Measurements from ENCODE around the gene RALGPS2.

DNA sequence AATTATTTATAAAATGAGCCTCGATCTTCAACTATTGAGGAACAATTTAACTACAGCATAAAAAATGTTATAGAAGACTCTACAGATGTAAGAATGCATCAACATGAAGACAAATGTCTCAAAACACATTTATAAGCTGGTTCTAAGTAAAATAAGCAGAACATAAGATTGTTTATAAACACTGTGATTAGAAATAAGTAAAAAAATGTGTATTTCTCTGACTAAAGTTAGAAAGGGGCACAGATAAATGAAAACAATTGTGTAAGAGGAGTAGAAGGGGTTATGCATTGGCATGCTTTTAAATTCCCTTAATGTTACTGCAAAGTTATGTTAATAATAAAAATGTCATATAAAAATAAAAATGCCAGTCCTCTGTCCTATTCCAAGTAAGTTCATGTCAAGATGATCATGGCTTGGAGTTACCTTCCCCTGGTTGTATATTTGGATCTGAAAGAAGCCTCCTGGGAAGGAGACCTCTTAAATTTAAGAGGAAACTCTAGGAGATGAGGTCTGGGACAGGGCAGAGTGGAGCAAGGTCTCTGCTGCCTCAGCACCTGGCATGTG is 230.4 kb downstream of the RALGPS2 start:
- TF ChIP-seq, protein P1, sequence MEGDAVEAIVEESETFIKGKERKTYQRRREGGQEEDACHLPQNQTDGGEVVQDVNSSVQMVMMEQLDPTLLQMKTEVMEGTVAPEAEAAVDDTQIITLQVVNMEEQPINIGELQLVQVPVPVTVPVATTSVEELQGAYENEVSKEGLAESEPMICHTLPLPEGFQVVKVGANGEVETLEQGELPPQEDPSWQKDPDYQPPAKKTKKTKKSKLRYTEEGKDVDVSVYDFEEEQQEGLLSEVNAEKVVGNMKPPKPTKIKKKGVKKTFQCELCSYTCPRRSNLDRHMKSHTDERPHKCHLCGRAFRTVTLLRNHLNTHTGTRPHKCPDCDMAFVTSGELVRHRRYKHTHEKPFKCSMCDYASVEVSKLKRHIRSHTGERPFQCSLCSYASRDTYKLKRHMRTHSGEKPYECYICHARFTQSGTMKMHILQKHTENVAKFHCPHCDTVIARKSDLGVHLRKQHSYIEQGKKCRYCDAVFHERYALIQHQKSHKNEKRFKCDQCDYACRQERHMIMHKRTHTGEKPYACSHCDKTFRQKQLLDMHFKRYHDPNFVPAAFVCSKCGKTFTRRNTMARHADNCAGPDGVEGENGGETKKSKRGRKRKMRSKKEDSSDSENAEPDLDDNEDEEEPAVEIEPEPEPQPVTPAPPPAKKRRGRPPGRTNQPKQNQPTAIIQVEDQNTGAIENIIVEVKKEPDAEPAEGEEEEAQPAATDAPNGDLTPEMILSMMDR (tag by site-specific recombination; IDR thresholded peaks at IDR 0.05) = no peak
- TF ChIP-seq KLF9 (tag by site-specific recombination; IDR thresholded peaks at IDR 0.05; ENCODE audit: low read depth) = no peak
- TF ChIP-seq, protein P2, sequence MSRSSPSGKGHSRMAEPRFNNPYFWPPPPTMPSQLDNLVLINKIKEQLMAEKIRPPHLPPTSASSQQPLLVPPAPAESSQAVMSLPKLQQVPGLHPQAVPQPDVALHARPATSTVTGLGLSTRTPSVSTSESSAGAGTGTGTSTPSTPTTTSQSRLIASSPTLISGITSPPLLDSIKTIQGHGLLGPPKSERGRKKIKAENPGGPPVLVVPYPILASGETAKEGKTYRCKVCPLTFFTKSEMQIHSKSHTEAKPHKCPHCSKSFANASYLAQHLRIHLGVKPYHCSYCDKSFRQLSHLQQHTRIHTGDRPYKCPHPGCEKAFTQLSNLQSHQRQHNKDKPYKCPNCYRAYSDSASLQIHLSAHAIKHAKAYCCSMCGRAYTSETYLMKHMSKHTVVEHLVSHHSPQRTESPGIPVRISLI (tag by site-specific recombination; IDR thresholded peaks at IDR 0.05) = no peak
- TF ChIP-seq, protein P3, sequence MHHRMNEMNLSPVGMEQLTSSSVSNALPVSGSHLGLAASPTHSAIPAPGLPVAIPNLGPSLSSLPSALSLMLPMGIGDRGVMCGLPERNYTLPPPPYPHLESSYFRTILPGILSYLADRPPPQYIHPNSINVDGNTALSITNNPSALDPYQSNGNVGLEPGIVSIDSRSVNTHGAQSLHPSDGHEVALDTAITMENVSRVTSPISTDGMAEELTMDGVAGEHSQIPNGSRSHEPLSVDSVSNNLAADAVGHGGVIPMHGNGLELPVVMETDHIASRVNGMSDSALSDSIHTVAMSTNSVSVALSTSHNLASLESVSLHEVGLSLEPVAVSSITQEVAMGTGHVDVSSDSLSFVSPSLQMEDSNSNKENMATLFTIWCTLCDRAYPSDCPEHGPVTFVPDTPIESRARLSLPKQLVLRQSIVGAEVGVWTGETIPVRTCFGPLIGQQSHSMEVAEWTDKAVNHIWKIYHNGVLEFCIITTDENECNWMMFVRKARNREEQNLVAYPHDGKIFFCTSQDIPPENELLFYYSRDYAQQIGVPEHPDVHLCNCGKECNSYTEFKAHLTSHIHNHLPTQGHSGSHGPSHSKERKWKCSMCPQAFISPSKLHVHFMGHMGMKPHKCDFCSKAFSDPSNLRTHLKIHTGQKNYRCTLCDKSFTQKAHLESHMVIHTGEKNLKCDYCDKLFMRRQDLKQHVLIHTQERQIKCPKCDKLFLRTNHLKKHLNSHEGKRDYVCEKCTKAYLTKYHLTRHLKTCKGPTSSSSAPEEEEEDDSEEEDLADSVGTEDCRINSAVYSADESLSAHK (tag by site-specific recombination; IDR thresholded peaks at IDR 0.05) = no peak
- TF ChIP-seq, protein P4, sequence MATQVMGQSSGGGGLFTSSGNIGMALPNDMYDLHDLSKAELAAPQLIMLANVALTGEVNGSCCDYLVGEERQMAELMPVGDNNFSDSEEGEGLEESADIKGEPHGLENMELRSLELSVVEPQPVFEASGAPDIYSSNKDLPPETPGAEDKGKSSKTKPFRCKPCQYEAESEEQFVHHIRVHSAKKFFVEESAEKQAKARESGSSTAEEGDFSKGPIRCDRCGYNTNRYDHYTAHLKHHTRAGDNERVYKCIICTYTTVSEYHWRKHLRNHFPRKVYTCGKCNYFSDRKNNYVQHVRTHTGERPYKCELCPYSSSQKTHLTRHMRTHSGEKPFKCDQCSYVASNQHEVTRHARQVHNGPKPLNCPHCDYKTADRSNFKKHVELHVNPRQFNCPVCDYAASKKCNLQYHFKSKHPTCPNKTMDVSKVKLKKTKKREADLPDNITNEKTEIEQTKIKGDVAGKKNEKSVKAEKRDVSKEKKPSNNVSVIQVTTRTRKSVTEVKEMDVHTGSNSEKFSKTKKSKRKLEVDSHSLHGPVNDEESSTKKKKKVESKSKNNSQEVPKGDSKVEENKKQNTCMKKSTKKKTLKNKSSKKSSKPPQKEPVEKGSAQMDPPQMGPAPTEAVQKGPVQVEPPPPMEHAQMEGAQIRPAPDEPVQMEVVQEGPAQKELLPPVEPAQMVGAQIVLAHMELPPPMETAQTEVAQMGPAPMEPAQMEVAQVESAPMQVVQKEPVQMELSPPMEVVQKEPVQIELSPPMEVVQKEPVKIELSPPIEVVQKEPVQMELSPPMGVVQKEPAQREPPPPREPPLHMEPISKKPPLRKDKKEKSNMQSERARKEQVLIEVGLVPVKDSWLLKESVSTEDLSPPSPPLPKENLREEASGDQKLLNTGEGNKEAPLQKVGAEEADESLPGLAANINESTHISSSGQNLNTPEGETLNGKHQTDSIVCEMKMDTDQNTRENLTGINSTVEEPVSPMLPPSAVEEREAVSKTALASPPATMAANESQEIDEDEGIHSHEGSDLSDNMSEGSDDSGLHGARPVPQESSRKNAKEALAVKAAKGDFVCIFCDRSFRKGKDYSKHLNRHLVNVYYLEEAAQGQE (tag by site-specific recombination; IDR thresholded peaks at IDR 0.05) = no peak
- no peak for TF ChIP-seq MYNN (tag by site-specific recombination; IDR thresholded peaks at IDR 0.05; ENCODE audit: borderline replicate concordance)
- no peak for TF ChIP-seq ZNF37A (tag by site-specific recombination; IDR thresholded peaks at IDR 0.05)
- TF ChIP-seq ZBTB8A (tag by site-specific recombination; IDR thresholded peaks at IDR 0.05) = no peak
- TF ChIP-seq ZNF768 (tag by site-specific recombination; IDR thresholded peaks at IDR 0.05) = no peak
- no peak for TF ChIP-seq ZNF239 (tag by site-specific recombination; IDR thresholded peaks at IDR 0.05)
- TF ChIP-seq, protein P5, sequence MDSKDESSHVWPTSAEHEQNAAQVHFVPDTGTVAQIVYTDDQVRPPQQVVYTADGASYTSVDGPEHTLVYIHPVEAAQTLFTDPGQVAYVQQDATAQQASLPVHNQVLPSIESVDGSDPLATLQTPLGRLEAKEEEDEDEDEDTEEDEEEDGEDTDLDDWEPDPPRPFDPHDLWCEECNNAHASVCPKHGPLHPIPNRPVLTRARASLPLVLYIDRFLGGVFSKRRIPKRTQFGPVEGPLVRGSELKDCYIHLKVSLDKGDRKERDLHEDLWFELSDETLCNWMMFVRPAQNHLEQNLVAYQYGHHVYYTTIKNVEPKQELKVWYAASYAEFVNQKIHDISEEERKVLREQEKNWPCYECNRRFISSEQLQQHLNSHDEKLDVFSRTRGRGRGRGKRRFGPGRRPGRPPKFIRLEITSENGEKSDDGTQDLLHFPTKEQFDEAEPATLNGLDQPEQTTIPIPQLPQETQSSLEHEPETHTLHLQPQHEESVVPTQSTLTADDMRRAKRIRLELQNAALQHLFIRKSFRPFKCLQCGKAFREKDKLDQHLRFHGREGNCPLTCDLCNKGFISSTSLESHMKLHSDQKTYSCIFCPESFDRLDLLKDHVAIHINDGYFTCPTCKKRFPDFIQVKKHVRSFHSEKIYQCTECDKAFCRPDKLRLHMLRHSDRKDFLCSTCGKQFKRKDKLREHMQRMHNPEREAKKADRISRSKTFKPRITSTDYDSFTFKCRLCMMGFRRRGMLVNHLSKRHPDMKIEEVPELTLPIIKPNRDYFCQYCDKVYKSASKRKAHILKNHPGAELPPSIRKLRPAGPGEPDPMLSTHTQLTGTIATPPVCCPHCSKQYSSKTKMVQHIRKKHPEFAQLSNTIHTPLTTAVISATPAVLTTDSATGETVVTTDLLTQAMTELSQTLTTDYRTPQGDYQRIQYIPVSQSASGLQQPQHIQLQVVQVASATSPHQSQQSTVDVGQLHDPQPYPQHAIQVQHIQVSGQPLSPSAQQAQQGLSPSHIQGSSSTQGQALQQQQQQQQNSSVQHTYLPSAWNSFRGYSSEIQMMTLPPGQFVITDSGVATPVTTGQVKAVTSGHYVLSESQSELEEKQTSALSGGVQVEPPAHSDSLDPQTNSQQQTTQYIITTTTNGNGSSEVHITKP (tag by site-specific recombination; IDR thresholded peaks at IDR 0.05) = no peak
- TF ChIP-seq ZNF670 (tag by site-specific recombination; IDR thresholded peaks at IDR 0.05; ENCODE audit: low read depth) = no peak
- TF ChIP-seq ZNF175 (tag by site-specific recombination; IDR thresholded peaks at IDR 0.05) = no peak
- no peak for TF ChIP-seq MZF1 (tag by site-specific recombination; IDR thresholded peaks at IDR 0.05; ENCODE audit: borderline replicate concordance)

Data from HEK293 (cell line).